GM19455 (cell line): ENCODE results near the gene PGAP1.
A peak's percentile ranks its signal among the peaks of the same experiment; 100 is the strongest.

Experiments
- ATAC-seq: cut with Tn5 transposase; IDR thresholded peaks from one replicate; pipeline ENCODE4 v1.9.1; 2021; ENCODE audit not compliant: unreplicated experiment

The PGAP1 gene, protein sequence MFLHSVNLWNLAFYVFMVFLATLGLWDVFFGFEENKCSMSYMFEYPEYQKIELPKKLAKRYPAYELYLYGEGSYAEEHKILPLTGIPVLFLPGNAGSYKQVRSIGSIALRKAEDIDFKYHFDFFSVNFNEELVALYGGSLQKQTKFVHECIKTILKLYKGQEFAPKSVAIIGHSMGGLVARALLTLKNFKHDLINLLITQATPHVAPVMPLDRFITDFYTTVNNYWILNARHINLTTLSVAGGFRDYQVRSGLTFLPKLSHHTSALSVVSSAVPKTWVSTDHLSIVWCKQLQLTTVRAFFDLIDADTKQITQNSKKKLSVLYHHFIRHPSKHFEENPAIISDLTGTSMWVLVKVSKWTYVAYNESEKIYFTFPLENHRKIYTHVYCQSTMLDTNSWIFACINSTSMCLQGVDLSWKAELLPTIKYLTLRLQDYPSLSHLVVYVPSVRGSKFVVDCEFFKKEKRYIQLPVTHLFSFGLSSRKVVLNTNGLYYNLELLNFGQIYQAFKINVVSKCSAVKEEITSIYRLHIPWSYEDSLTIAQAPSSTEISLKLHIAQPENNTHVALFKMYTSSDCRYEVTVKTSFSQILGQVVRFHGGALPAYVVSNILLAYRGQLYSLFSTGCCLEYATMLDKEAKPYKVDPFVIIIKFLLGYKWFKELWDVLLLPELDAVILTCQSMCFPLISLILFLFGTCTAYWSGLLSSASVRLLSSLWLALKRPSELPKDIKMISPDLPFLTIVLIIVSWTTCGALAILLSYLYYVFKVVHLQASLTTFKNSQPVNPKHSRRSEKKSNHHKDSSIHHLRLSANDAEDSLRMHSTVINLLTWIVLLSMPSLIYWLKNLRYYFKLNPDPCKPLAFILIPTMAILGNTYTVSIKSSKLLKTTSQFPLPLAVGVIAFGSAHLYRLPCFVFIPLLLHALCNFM

DNA sequence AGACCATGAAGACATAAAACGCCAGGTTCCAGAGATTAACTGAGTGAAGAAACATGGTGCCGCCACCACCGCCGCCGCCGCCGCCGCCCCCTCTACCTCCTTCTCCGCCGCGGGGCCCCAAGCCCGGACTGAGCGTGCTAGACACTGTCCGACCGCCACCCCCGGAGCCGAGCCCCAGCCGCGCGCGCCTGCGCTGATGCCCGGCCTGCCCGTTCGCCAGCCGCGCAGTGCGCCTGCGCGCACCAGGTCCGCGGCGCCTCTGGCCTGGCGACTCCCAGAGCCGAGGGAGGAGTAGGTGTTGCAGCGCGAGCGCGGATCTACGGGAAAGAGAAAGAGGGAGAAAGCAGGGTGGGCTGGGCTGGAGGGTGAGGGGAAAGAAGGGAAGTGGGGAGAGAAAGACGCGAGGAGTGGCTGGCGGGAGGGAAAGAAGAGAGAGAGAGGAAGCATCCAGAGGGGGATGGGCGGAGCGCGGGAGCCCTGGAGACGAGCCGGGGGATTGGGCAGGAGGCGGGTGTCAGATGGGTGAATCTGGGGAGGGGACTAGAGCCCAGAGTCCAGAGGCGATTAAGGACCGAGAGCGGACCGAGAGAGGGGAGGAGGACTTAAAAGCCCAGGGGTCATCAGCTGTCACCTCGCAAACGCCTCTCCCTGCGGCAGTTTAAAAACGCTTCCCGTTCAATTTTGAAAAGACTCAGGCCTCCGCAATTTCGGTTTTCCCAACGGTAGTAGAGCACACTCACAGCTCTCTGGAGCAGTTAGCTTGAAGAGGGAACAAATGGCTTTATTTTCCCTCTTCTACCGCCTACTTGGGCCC lies at the start of gene PGAP1:
TSS of gene PGAP1 (minus strand) at position 146 of the 814 bp plus-strand sequence. CDS start at position 55, 91 bp downstream.
- ATAC-seq: peak; percentile 85

DNA sequence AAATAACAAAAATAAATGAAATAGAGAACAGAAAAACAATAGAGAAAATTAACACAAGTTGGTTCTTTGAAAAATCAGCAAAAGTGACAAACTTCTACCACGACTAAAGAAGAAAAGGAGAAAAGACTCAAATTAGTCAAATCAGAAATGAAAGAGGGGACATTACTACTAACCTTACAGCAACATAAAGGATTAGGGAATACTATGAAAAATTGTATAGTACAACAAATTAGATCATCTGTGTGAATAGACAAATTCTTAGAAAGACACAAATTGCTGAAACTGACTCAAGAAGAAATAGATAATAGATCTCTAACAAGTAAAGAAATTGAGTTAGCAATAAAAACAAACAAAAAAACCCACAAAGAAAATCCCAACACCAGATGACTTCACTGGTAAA lies 48.5 kb upstream of the PGAP1 start:
- ATAC-seq: no peak

DNA sequence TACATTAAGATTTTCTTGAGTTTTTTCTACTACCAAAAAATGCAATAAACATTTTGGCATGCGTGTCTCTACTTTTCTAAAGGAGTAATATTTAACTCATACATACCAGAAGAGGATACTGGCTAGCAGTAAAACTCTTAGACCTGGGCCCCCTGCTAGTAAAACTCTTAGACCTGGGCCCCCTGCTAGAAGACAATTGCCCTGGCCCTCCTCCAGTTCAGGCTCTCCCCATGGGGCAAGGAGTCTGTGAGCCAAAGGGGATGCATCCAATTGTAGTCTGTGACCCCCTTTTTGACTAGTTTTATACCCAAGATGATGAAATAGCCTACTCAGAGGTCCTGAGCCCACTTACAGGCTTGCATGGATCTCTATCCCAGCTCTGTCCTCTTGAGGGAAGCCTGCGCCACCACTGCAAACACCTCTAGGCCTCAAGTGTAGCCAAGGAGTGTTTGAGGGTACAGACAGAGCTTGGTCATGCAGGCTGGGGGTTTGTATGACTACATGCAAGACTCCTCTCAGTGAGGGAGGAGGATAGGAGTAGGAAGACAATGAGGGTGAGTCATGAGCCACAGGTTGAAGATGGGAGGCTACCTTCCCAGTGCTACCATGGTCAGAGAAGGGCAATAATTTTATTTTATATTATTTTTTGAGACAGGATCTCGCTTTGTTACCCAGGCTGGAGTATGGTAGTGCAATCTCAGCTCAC lies 45.2 kb upstream of the PGAP1 start:
- no peak for ATAC-seq

DNA sequence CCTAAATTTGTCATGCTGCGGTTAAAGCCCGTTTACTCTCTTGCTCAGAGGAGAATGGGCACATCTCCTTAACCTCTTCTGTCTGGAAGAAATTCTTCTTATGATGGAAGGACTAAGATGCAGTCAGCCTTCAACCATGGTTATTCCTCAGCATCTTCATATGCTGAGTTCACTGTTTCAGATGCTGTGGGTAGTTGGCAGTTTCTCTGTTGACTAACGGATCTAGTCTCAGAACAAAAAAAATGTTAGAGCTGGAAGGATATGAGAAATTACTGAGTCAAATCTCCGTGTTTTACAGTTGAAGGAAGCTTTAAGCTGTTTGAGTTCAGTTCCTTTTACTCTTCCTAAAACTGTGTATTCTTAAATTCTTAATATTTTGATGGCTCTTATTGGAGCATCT lies 43.6 kb upstream of the PGAP1 start:
- ATAC-seq: no peak

DNA sequence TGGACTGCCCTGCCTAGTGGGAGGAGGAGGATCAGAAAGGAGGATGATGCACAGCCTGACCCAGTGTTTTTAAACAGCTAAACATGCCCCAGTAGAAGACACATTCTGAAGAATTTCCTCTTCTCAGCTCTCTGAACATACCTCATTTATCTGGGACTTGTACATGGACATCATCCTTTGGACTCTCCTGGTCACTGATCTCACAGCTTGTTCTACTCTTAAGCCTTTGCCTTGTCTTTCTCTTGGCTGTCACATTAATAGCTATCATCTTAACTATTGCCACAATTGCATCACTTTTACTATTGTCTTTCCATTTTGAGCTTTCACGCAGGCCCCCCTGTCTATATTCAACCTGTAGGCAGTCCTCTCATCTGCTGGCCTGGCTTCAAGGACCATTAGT lies 42.0 kb upstream of the PGAP1 start:
- no peak for ATAC-seq

DNA sequence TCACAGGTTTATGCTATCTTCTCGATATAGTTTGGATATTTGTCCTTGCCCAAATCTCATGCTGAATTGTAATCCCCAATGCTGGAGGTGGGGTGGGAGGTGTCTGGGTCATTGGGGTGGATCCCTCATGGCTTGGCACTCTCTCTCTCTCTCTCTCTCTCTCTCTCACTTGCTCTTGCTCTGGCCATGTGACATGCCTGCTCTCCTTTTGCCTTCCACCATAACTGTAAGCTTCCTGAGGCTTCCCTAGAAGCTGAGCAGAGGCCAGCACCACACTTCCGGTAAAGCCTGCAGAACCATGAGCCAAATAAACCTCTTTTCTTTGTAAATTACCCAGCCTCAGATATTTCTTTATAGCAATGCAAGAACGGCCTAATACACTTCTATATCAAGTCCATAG lies 41.3 kb upstream of the PGAP1 start:
- no peak for ATAC-seq

DNA sequence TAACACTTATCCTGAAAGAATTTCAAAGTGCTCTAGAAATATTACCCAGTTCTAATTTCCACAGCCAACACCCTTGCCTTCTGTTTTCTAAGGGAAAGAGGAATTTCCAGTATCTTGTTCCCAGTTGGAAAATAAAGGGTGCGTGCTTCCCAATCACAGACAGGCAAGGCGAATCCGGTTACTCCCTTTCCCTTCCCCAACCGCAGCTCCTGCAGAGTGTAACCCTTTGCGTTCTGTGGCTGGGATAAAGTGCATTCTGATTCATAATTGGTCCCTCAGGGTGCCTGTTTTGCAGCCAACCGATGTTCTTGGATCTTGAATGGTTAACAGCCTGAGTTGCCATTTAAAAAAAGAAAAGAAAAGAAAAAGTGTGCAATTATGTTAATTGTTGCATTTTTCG lies 40.6 kb upstream of the PGAP1 start:
- no peak for ATAC-seq

DNA sequence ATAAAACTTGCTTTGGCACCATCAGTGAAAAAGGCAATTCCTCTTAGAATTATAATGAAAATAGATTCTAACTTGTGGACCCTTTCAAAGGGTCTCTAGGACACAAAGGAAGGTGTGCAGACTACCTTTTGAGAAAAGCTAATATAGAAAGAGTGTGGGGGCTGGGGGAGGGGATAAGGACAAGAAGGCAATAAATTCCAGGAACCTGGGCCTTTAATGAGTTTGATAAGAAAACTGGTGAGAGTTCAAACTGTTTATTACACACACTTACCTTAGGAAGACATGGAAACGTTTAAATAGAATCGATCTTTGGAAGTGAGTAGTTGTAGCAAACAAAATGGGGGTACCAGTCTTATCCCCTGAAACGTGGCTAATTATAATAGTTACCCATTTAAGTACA lies 39.6 kb upstream of the PGAP1 start:
- no peak for ATAC-seq

DNA sequence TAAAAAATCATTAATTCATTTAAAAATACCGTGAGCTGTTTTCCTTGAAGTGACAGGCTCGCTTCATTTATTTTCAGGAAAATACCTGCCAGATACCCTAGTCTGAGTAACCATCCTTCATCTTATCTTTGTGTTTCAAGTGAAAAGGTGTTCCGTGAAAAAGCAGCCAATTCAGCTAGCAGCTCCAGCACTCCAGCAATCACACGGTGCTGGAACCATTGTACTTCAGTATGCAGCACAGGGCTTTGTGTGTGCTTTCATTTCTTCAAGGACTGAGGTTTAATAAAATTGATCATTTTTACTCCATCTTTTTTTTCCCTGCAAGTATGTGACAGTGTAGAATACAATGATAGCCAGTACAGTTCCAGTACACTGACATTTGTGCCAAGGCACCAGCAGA lies 39.1 kb upstream of the PGAP1 start:
- no peak for ATAC-seq

DNA sequence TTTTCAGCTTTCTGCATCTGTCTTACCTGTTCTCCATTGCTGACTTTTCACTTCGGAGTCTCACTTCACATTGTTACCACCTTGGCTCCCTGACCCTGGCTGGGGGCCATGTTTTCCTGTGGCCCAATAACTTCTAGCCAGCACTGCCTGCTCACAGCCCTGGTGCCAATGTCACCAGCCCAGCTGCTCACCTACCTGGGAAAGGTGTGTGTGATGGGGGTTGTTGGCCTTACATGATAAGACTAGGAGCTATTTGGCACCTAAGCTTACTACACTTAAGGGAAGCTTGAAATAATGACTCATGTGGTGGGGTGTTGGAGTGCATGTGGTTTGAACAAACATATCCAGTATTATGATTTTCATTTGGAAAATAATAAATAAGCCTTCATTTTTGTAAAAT lies 37.5 kb upstream of the PGAP1 start:
- ATAC-seq: no peak

DNA sequence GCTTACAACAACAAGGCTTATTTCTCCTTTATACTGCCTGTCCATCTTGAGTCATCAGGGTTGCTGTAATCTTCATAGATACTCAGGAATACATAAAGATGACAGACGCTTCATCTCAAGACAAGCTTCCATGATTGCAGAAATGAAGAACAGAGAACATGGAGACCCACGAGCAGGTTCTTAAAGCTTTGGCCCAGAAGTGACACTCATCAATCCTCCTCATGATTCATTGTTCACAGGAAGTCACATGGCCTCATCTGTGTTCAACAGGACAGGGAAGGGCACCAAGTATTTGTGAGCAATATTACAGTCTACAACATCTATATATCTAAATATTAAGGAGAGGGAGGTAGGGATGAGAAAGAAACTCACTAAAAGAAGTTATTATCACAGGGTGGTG lies 36.5 kb upstream of the PGAP1 start:
- no peak for ATAC-seq

DNA sequence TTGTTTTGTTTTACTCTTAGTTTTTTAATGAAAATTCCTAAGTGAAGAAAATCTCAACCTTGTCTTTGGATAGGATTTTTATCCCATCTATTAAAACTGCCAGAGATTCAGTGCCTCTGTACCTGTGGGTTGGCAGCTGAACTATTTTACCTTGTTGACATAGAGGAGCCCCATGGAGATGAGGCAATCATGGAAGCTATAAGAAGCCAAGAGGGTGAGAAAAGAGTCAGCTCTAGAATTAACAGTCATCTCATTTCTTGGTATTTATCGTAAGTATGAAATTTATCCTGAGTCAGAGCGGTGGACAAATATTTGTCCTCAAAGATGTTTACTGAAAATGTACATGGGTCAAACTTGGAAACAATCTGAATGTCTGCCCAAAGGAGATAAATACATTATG lies 35.8 kb upstream of the PGAP1 start:
- peak; percentile 14 for ATAC-seq

DNA sequence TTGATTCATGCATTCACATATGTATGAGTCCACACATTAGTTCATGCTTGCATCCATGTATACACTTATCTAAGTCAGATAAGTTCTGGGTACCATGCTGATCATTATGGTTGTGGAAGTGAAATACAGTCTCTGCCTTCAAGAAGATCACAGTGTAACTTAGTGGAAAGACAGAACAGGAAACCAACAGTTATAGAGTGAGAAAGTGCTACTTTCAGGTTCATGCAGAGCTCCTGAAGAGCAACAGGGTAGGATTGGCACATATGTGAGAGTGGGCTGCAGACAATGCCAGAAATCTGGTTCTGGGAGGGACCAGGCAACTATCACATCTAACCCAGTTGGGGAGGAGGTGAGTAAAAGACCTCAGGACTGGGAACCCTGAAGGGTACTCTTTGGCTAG lies 35.4 kb upstream of the PGAP1 start:
- peak; percentile 98 for ATAC-seq

DNA sequence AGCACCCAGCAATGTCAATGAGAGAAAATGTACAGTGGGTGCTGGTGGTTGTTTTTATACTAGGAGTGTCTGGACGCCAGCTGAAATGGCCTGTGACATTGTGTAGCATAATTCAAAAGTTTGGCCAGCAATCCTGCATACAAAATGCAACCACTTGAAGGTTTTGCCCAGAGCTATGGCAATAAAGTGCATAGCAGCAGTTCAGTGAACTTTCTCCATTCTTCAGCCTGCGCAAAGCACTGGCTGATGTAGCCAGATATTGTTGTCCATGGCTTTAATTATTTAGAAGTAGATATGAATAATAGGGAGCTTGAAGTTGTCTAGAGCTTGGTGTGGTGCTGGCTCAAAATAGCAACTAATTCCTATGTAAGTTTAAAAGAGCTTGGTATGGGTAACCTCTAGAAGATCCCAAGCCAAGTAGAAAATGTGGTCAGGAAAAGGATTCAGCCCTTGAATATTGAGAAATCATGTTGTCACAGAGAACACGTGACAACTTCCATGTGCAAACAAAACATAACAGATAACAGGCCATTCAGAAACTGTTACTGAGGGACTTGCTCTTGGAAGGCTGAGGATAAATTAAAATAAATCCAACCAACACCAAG lies 33.3 kb upstream of the PGAP1 start:
- ATAC-seq: no peak

DNA sequence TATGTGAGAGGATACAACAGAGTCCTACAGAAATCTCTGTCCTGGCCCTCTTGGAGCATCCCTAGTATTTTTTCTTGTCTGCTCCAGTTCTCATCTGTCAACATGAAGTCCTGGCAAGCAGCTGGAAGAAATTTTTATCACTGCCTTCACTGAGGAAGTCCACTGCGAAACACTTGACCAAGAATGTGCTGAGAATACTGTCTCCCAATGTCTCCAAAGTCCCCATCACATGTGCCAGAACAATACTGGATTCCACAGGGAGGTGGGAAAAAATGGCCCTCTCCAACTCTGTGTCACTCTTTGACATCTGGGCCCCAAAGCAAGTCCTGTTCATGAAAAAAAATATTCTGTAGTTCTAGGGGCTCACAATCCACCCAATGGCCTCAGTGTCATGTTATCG lies 32.8 kb upstream of the PGAP1 start:
- no peak for ATAC-seq

DNA sequence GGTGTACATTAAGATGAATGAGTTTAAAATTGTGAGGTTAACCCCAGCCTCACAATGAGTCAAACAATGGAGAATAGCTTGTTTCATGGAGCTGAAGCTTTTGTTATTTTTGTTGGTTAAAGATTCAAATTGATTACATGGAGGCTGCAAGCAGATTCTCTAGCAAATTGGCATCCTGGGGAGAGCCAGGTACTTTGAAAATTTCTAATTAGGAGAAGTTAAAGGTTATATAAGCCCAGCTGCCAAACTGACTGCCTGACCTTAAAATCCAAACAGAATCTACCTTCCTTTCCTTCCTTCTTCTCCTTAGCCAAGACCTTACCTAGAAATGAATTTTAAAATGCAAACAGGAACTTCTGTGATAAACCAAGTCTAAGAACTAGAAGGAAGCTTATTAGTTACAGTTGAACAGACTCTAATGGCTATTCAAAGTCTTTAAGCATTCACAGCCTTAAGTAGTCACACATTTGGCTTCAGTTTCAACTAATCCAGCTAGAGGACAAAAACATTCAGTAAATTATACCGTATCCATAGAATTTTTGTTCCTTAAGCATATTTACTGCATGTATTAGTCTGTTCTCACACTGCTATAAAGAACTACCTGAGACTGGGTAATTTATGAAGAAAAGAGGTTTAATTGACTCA lies 31.5 kb upstream of the PGAP1 start:
- no peak for ATAC-seq

DNA sequence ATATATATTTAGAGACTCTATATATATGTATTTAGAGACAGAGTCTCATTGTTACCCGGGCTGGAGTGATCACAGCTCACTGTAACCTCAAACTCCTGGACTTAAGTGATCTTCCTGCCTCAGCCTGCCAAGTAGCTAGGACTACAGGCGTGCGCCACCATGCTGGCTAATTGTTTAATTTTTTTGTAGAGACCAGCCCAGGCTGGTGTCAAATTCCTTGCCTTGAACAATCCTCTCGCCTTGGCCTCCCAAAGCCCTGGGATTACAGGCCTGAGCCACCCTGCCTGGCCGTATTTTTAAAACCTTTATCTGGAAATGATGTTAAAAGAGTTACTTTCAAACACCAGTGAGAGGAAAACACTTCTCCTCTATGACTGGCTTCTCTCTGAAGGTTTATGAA lies 30.9 kb upstream of the PGAP1 start:
- no peak for ATAC-seq

DNA sequence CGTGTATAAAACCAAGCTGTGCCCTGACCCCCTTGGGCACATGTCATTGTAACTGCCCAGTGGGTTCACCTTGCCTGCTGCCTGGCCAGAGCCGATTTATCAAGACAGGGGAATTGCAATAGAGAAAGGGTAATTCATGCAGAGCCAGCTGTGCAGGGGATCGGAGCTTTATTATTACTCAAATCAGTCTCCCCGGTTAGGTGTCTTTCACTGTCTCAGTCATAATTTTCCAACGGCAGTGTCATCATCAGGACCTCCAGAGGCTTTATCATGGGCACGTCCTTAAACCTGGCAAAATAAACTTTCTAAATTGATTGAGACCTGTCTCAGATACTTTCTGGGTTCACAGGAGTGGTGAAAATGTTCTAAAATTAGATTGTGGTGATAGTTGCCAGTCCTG lies 29.6 kb upstream of the PGAP1 start:
- ATAC-seq: no peak

DNA sequence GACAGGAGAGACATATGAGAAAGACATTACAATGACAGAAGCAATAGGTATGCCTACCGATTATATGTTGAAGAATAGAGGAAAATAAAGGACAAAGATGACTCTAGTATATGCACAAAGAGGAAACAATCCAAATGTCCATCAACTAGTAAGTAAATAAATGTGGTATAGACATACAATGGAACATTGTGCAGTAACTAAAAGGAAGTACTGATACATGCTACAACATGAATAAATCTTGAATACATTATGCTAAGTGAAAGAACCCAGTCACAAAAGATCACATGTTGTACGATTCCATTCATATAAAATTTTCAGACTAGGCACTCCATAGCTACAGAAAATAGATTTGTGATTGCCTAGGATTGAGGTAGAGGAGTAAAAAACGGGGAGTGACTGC lies 28.5 kb upstream of the PGAP1 start:
- no peak for ATAC-seq

DNA sequence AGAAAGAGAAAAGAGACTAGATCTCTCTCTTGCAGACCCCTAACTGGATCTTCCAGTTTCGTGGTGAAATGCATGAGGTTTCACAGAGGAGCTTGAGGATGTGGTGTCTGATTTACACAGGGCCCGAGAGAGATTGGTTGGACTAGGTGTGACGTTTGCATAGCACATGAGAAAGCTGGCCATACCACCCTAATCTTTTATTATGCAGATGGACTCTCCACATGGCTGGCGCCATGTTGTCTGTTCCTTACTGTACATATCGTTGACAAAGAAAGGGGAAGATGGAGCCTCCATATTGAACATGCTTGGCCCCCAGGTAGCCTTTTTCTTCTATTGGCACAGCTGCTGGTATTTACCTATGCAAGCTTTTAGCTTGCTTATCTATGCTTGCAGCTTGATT lies 27.5 kb upstream of the PGAP1 start:
- ATAC-seq: no peak
